ENCODE data around the gene LARP1B. TPM values are rescaled to one million over a fixed set of nuclear protein-coding genes. Genes with fewer than 3 reads are reported as not detected.
"Not testable (repeated sequence)": the region's sequence is repeated elsewhere in the genome, so short reads cannot be mapped to it uniquely, and the experiment has no call there.

The LARP1B gene
- total RNA-seq, 1 donor from 2014 or later, result 19.9 TPM

DNA sequence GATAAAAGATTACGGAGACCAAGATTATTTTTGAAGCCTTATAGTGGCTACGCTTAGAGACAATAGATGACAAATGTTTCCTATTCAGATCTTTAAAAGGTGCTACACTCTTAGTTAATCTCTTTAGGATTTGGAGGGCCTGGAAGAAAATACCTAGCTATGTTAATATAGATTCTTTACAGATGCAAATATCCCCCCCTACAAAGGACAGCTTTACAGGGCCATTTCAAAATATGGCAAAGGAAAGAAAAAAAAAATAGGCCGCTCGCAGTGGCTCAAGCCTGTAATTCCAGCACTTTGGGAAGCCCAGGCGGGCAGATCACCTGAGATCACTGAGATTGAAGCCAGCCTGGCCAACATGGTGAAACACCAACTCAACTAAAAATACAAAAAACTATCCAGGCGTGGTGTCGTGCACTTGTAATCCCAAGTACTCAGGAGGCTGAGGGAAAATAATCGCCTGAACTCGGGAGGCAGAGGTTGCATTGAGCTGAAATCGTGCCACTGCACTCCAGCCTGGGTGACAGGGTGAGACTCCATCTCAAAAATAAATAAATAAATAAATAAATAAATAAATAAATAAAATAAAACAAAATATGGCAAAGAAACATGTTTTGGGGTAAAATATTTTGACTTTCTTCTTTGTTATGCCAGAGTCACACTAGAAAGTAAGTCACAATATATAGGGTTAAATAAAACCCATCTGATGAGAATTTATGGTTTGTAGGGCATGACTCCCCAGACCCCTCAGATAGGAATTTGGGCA is 5.5 kb upstream of the LARP1B start:
- H3K27ac Mint-ChIP-seq; DNase-seq (ENCODE audit: low spot score in 2 of 2, unreplicated experiment in 2 of 2); H3K27me3 Mint-ChIP-seq (ENCODE audit: low read depth); H3K36me3 Mint-ChIP-seq; H3K9me3 Mint-ChIP-seq; H3K4me3 Mint-ChIP-seq; H3K4me1 Mint-ChIP-seq: not testable (repeated sequence)

DNA sequence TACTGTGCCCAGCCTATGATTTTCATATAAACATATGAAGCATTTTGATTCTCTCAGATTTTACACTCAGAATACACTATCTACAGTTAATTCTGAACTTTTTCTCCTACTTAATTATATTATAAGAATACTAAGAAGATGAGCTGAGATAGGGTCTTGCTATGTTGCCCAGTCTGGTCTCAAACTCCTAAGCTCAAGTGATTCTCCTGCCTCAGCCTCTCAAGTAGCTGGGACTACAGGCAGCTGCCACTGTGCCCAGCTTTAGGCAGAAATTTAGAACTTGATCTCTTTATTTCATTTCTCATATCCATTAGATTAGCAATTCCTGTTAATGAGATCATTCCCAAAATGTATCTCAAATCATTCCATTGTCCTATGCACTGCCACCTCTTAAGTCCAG is 4.7 kb upstream of the LARP1B start:
- H3K4me3 Mint-ChIP-seq, result no peak overlapping the region
- TF ChIP-seq, protein P1, sequence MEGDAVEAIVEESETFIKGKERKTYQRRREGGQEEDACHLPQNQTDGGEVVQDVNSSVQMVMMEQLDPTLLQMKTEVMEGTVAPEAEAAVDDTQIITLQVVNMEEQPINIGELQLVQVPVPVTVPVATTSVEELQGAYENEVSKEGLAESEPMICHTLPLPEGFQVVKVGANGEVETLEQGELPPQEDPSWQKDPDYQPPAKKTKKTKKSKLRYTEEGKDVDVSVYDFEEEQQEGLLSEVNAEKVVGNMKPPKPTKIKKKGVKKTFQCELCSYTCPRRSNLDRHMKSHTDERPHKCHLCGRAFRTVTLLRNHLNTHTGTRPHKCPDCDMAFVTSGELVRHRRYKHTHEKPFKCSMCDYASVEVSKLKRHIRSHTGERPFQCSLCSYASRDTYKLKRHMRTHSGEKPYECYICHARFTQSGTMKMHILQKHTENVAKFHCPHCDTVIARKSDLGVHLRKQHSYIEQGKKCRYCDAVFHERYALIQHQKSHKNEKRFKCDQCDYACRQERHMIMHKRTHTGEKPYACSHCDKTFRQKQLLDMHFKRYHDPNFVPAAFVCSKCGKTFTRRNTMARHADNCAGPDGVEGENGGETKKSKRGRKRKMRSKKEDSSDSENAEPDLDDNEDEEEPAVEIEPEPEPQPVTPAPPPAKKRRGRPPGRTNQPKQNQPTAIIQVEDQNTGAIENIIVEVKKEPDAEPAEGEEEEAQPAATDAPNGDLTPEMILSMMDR (IDR thresholded peaks at IDR 0.05; ENCODE audit: unreplicated experiment), result no peak
- no peaks in the 10 kb centered on the region for H3K27me3 Mint-ChIP-seq (ENCODE audit: low read depth)
- H3K9me3 Mint-ChIP-seq, result no peaks in the 10 kb centered on the region
- peaks cover 5% of the 10 kb centered on the region for H3K4me1 Mint-ChIP-seq
- DNase-seq (ENCODE audit: low spot score in 2 of 2, unreplicated experiment in 2 of 2), result no peak
- H3K36me3 Mint-ChIP-seq, result no peaks in the 10 kb centered on the region
- H3K27ac Mint-ChIP-seq, result no peak overlapping the region

DNA sequence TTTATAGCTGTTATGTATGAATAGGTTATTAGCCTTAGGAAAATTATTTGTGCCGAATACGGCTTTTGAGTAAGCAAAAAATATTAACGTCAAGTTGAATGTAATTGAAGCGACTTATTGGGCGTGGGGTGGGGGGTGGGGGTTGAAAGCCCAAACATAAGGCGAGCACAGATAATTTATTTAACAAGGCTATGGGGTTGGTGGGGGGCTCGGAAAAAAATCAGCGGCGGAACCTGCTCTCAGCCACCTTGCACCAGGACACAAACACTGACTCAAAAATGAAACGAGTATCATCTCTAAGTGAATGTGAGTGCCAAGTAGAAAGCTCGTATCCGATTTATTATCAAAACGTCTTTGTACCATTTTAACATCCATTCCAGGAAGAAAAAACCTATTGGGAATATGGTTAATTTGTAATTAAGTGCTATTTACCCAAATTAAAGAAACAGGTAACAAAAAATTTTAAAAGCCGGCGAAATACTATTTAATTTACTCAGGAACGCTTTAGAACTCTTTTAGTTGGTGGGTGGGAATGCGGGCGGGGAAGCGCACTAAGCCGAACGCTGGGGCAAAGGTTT is 902 bp upstream of the LARP1B start:
- no peaks in the 10 kb centered on the region for H3K9me3 Mint-ChIP-seq
- no peaks in the 10 kb centered on the region for H3K36me3 Mint-ChIP-seq
- TF ChIP-seq, protein P1 (IDR thresholded peaks at IDR 0.05; ENCODE audit: unreplicated experiment), result no peak
- peaks cover 10% of the 10 kb centered on the region for H3K4me1 Mint-ChIP-seq
- no peaks in the 10 kb centered on the region for H3K27me3 Mint-ChIP-seq (ENCODE audit: low read depth)
- peak overlapping the region; percentile 96 for H3K27ac Mint-ChIP-seq
- H3K4me3 Mint-ChIP-seq, result peak overlapping the region; percentile 76
- DNase-seq (ENCODE audit: low spot score in 2 of 2, unreplicated experiment in 2 of 2), result no peak

DNA sequence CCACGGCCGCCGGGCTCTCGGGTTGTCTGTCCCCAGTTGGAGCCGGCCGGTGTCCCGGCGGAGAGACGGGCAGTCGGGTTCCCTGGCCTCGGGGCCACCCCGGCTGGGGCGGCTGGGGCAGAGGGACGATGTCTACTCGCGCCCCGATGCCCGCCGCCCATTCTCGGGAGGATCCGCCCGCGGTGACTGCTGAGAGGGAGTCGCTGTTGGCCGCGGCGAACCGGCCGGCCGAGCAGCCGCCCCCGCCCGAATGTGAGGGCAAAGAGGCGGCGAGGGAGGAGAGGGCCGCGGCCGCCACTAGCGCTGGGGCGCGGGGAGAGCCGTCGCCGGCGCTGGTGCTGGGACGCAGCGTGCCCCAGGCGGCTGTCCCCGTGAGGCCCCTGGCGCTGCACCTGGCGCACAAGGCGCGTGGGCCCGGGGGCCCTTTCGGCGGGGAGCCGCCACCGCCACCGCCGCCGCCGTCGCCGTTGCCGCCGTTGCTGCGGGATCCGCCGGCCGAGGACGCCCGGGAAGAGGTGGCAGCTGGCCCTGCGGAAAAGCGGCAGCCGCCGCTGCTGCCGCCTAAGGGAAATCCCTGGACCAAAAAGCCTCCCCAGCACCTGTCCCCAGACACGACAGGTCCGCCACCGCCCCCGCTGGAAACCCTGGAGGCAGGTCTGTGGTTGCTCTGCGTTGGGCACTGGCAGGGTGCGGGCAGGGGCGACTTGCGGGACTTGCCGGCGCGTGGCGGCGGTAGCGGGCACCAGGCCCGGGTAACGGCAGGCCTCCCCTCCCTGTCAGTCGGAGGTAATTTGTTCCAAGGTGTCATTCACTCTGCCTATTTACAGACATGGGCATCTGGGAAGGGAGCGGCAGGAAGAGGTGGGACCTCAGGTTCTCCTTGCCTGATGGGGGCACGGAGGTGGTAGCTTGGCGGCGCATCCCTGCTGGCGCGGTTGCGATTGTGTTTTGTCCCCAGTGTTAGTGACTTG is 739 bp downstream of the LARP1B start:
- no peaks in the 10 kb centered on the region for H3K9me3 Mint-ChIP-seq

DNA sequence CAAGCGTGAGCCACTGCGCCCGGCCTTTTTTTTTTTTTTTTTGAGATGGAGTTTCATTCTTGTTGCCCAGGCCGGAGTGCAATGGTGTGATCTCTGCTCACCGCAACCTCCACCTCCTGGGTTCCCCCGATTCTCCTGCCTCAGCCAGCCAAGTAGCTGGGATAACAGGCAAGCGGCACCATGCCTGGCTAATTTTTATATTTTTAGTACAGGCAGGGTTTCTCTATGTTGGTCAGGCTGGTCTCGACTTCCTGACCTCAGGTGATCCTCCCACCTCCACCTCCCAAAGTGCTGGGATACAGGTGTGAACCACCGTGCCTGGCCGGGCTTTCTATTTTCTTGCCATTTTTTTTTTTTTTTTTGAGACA is 5.3 kb downstream of the LARP1B start:
- not testable (repeated sequence) for H3K27me3 Mint-ChIP-seq (ENCODE audit: low read depth); H3K4me1 Mint-ChIP-seq; H3K27ac Mint-ChIP-seq; H3K4me3 Mint-ChIP-seq; DNase-seq (ENCODE audit: low spot score in 2 of 2, unreplicated experiment in 2 of 2); H3K9me3 Mint-ChIP-seq; H3K36me3 Mint-ChIP-seq

More for the DNA sequence above, 739 bp downstream of the LARP1B start:
- Mint-ChIP-seq H3K4me1 (peaks cover 10% of the 10 kb centered on the region), H3K36me3 (no peaks in the 10 kb centered on the region), H3K27me3 (ENCODE audit: low read depth) (no peaks in the 10 kb centered on the region), H3K27ac (peak overlapping the region; percentile 92), H3K4me3 (peak overlapping the region; percentile 88)
- peak; percentile 38 to 68 for DNase-seq (ENCODE audit: low spot score in 2 of 2, unreplicated experiment in 2 of 2)
- TF ChIP-seq, protein P1 (IDR thresholded peaks at IDR 0.05; ENCODE audit: unreplicated experiment), result no peak

DNA sequence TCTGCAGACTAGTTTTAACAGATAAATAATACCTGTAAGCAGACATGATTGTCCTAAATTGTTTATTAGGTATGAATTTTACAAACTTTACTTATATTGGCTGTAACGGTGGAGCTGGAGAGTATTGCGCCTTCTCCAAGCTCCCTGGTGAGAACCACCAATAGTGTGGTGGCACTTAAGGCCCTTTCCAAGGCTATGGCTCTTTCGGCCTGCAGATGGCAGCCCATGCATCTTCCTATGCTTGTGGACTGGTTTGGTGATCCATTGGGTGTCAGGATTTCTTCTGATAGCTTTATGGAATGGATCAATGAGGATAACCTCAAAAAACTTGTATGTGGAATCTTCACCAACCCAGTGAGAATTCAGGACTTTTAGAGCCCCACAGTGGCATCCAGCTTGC is 7.8 kb downstream of the LARP1B start:
- no peaks in the 10 kb centered on the region for H3K27me3 Mint-ChIP-seq (ENCODE audit: low read depth)
- no peak overlapping the region for H3K27ac Mint-ChIP-seq
- H3K9me3 Mint-ChIP-seq, result no peaks in the 10 kb centered on the region
- no peak overlapping the region for H3K4me3 Mint-ChIP-seq
- TF ChIP-seq, protein P1 (IDR thresholded peaks at IDR 0.05; ENCODE audit: unreplicated experiment), result no peak
- DNase-seq (ENCODE audit: low spot score in 2 of 2, unreplicated experiment in 2 of 2), result no peak
- peaks cover 1% of the 10 kb centered on the region for H3K36me3 Mint-ChIP-seq
- H3K4me1 Mint-ChIP-seq, result peaks cover 2% of the 10 kb centered on the region
